GM12878 (cell line): ENCODE data around the gene ASIC3. TPM values are rescaled to one million over a fixed set of nuclear protein-coding genes. Genes with fewer than 3 reads are reported as not detected.

Source experiments
- ATAC-seq: fragments of 200-7000 bp; cut with Tn5 transposase; 3 replicates; pipeline ENCODE4 v1.9.1; 2020; ENCODE audit warnings: mild to moderate bottlenecking, moderate library complexity
- BruUV-seq: library from RNA; stranded (reverse); fragments of 400-500 nt; replicated peaks from 2 replicates; lab custom pipeline; 2021; lab: Mats Ljungman, UMichigan
- CTCF ChIA-PET: fragments of 300-600 bp; sonication (Branson Sonifier 250); formaldehyde crosslinking; extraction: SDS; loops from one replicate; lab custom pipeline; 2021; ENCODE audit warnings: inconsistent platforms; lab: Yijun Ruan, JAX
- POLR2A ChIA-PET: fragments of 350-600 bp; formaldehyde crosslinking; extraction: SDS; loops from one replicate; lab custom pipeline; 2021; ENCODE audit warnings: inconsistent platforms; lab: Charles Lee
- RAD21 ChIA-PET: fragments of 300-600 bp; sonication (Branson Sonifier 250); formaldehyde crosslinking; loops from one replicate; lab custom pipeline; 2023; ENCODE audit warnings: antibody characterized with exemption; ENCODE audit not compliant: unreplicated experiment; lab: Charles Lee
- SMC1A ChIA-PET: fragments of 300-600 bp; sonication (Branson Sonifier 250); formaldehyde crosslinking; loops from one replicate; lab custom pipeline; 2023; ENCODE audit not compliant: unreplicated experiment, uncharacterized antibody; lab: Charles Lee
- DNase-seq: peaks from one replicate; pipeline ENCODE4 v3.0.0-alpha.2; 2011; ENCODE audit warnings: low read depth, low spot score
- FAIRE-seq: peaks from 3 replicates; lab custom pipeline; 2011; peaks lifted over from hg19 to GRCh38; lab: Jason Lieb, UNC
- H2AFZ ChIP-seq: 2 replicates; pipeline ENCODE4 v1.6.0; 2011; ENCODE audit warnings: low read depth, low read length, control low read depth; ENCODE audit not compliant: control insufficient read depth
- H3K27ac ChIP-seq: 2 replicates; pipeline ENCODE4 v1.5.1; 2011; ENCODE audit warnings: control low read depth; ENCODE audit not compliant: control insufficient read depth, insufficient read depth
- H3K27me3 ChIP-seq, 2 experiments: replicated peaks in 1 of 2; 2 replicates each; pipeline versions ENCODE4 v1.6.0 to v1.6.1; 2011; ENCODE audit warnings: low read length in 1 of 2; ENCODE audit not compliant: control insufficient read depth in 2 of 2, insufficient read depth in 2 of 2
- H3K36me3 ChIP-seq, 2 experiments: 2 replicates each; pipeline ENCODE4 v1.5.1; 2011; ENCODE audit warnings: low read length in 1 of 2; ENCODE audit not compliant: control insufficient read depth in 2 of 2, insufficient read depth in 2 of 2
- H3K4me1 ChIP-seq: 2 replicates; pipeline ENCODE4 v1.6.1; 2011; ENCODE audit warnings: mild to moderate bottlenecking, low read length, moderate library complexity, mixed read lengths; ENCODE audit not compliant: control insufficient read depth, insufficient read depth
- H3K4me2 ChIP-seq: 2 replicates; pipeline ENCODE4 v1.6.0; 2011; ENCODE audit warnings: control low read depth; ENCODE audit not compliant: control insufficient read depth, insufficient read depth
- H3K4me3 ChIP-seq: fragments of 200-600 bp; sonication (generic); 2 replicates; pipeline ENCODE4 v1.5.1; 2016
- H3K79me2 ChIP-seq: 2 replicates; pipeline ENCODE4 v1.6.0; 2011; ENCODE audit warnings: low read length; ENCODE audit not compliant: control insufficient read depth, insufficient read depth
- H3K9ac ChIP-seq: 2 replicates; pipeline ENCODE4 v1.8.0; 2011; ENCODE audit warnings: low read length, control low read depth, mixed read lengths; ENCODE audit not compliant: control insufficient read depth, insufficient read depth
- H3K9me3 ChIP-seq: replicated peaks from 3 replicates; pipeline ENCODE4 v1.5.1; 2011; ENCODE audit warnings: mild to moderate bottlenecking, low read length; ENCODE audit not compliant: control insufficient read depth, insufficient read depth
- H4K20me1 ChIP-seq: 2 replicates; pipeline ENCODE4 v1.6.0; 2011; ENCODE audit not compliant: control insufficient read depth, insufficient read depth
- CEBPZ ChIP-seq: fragments of 150-350 bp; IDR thresholded peaks from 2 replicates; pipeline ENCODE4 v1.6.1; 2016; ENCODE audit warnings: low read depth, low read length
- CHD2 ChIP-seq: IDR thresholded peaks from 2 replicates; pipeline ENCODE4 v1.6.1; 2011; ENCODE audit warnings: low read depth, low read length, improper control_type of control experiment, borderline replicate concordance
- HDGF ChIP-seq: fragments of 450-650 bp; IDR thresholded peaks from 2 replicates; pipeline ENCODE4 v1.6.1; 2016; ENCODE audit warnings: antibody characterized with exemption
- JUNB ChIP-seq: IDR thresholded peaks from 2 replicates; pipeline ENCODE4 v1.6.1; 2016; ENCODE audit warnings: antibody characterized with exemption, mild to moderate bottlenecking
- MEF2B ChIP-seq: fragments of 450-650 bp; IDR thresholded peaks from 2 replicates; pipeline ENCODE4 v1.6.1; 2018; ENCODE audit warnings: mild to moderate bottlenecking, moderate library complexity; ENCODE audit not compliant: partially characterized antibody, poor library complexity, severe bottlenecking
- MTA2 ChIP-seq: fragments of 450-650 bp; IDR thresholded peaks from 2 replicates; pipeline ENCODE4 v1.6.1; 2016; ENCODE audit warnings: low read depth, mild to moderate bottlenecking, moderate library complexity
- POLR2AphosphoS2 ChIP-seq: IDR thresholded peaks from 2 replicates; pipeline ENCODE4 v1.6.1; 2011; ENCODE audit warnings: low read depth, mild to moderate bottlenecking, low read length, improper control_type of control experiment, moderate library complexity
- SMAD5 ChIP-seq: IDR thresholded peaks from 2 replicates; pipeline ENCODE4 v1.6.1; 2016; ENCODE audit warnings: antibody characterized with exemption, low read depth
- TAF1 ChIP-seq: IDR thresholded peaks from 2 replicates; pipeline ENCODE4 v1.6.1; 2011; ENCODE audit warnings: mild to moderate bottlenecking, low read depth, low read length, borderline replicate concordance
- ZBED1 ChIP-seq: IDR thresholded peaks from 2 replicates; pipeline ENCODE4 v1.6.1; 2016; ENCODE audit warnings: borderline replicate concordance
- WGBS: methylation state at CpG from one replicate; pipeline ENCODE4 v1.1.6; 2016; ENCODE audit warnings: low lambda C conversion rate; ENCODE audit not compliant: insufficient replicate concordance, insufficient coverage; ENCODE audit errors: missing lambda C conversion rate; 5-methylcytosine and 5-hydroxymethylcytosine counted together
- in situ Hi-C: fragments of 300-500 bp; cut with MboI; formaldehyde crosslinking; loops from 9 replicates; pipeline ENCODE4 v1.14.3; 2018; ENCODE audit warnings: mixed read lengths
- intact Hi-C: fragments of 100-400 bp; cut with micrococcal nuclease; formaldehyde crosslinking; loops from one replicate; pipeline ENCODE4 v1.14.2; 2022; ENCODE audit not compliant: unreplicated experiment
- polyA plus RNA-seq, 11 experiments: library from polyadenylated mRNA; depleted of rRNA in 4 of 11; unstranded in 6 of 11; stranded (reverse) in 5 of 11; fragments of >200 nt; fragmentation: Nextera tagmentation in 4 of 11; fragmentation: Illumina TruSeq in 1 of 11; extraction: Ambion mirVana in 4 of 11; extraction: Trizol in 1 of 11; gene quantifications; 1 replicate in 1 of 11; 2 replicates in 10 of 11; pipeline versions ENCODE4 v1.2.1 to v1.2.3, GENCODE V29; 2011 to 2016; ENCODE audit warnings: inconsistent platforms in 2 of 11, missing spikeins in 2 of 11, low read depth in 1 of 11
- total RNA-seq, 4 experiments: library from RNA; depleted of rRNA in 3 of 4; stranded (reverse); fragments of >200 nt in 3 of 4; fragmentation: Illumina TruSeq in 1 of 4; extraction: Trizol in 1 of 4; gene quantifications; 2 replicates each; pipeline versions ENCODE4 v1.2.1 to v1.2.3, GENCODE V29; 2013 to 2021
- TF ChIP-seq, protein P1 (sequence below): fragments of 450-650 bp; IDR thresholded peaks from 2 replicates; pipeline ENCODE4 v1.6.1; 2016; ENCODE audit warnings: mild to moderate bottlenecking, moderate library complexity, borderline replicate concordance
- TF ChIP-seq, protein P2 (sequence below): IDR thresholded peaks from 2 replicates; pipeline ENCODE4 v1.6.1; 2012; ENCODE audit warnings: low read depth, low read length, improper control_type of control experiment
- TF ChIP-seq, protein P3 (sequence below): fragments of 450-650 bp; IDR thresholded peaks from 2 replicates; pipeline ENCODE4 v1.6.1; 2016; ENCODE audit warnings: mild to moderate bottlenecking

The ASIC3 gene
- total and polyA plus RNA-seq, 10 of the 15 experiments (the other 5 are each of a cell fraction or from before 2014, with no cell fraction given): 0.07 to 1.0 (median 0.44) TPM; not detected in 4

- TF ChIP-seq TAF1 (no peak), ZBED1 (no peak), MEF2B (no peak), SMAD5 (no peak)
- TF ChIP-seq, protein P1, sequence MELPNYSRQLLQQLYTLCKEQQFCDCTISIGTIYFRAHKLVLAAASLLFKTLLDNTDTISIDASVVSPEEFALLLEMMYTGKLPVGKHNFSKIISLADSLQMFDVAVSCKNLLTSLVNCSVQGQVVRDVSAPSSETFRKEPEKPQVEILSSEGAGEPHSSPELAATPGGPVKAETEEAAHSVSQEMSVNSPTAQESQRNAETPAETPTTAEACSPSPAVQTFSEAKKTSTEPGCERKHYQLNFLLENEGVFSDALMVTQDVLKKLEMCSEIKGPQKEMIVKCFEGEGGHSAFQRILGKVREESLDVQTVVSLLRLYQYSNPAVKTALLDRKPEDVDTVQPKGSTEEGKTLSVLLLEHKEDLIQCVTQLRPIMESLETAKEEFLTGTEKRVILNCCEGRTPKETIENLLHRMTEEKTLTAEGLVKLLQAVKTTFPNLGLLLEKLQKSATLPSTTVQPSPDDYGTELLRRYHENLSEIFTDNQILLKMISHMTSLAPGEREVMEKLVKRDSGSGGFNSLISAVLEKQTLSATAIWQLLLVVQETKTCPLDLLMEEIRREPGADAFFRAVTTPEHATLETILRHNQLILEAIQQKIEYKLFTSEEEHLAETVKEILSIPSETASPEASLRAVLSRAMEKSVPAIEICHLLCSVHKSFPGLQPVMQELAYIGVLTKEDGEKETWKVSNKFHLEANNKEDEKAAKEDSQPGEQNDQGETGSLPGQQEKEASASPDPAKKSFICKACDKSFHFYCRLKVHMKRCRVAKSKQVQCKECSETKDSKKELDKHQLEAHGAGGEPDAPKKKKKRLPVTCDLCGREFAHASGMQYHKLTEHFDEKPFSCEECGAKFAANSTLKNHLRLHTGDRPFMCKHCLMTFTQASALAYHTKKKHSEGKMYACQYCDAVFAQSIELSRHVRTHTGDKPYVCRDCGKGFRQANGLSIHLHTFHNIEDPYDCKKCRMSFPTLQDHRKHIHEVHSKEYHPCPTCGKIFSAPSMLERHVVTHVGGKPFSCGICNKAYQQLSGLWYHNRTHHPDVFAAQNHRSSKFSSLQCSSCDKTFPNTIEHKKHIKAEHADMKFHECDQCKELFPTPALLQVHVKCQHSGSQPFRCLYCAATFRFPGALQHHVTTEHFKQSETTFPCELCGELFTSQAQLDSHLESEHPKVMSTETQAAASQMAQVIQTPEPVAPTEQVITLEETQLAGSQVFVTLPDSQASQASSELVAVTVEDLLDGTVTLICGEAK: no peak
Observed at GRCh38 chr7:151001546-151001945, 46.8 kb upstream of the ASIC3 start (continued).

GRCh38 chr7:151003572-151003971, 44.8 kb upstream of the ASIC3 start:
- H3K27ac ChIP-seq: no peak overlapping the region
- H4K20me1 ChIP-seq: no peaks in the 10 kb centered on the region
- ChIA-PET SMC1A (no interaction called here), CTCF (interaction anchor here (1.5 kb wide), 1 partner anchor 9 kb away, joined by 4 read pairs; no protein-coding TSS in a partner anchor), RAD21 (no interaction called here), POLR2A (no interaction called here)
- no peaks in the 10 kb centered on the region for H3K27me3 ChIP-seq
- DNase-seq (no peak), FAIRE-seq (no peak), ATAC-seq (no peak)
- H3K79me2 ChIP-seq: no peaks in the 10 kb centered on the region
- in situ Hi-C loops: no loop called here
- H3K9ac ChIP-seq: no peak overlapping the region
- intact Hi-C loops: no loop called here
- no peak overlapping the region for H3K4me2 ChIP-seq
- H3K4me1 ChIP-seq: no peaks in the 10 kb centered on the region
- no peaks in the 10 kb centered on the region for H3K36me3 ChIP-seq
- no peak overlapping the region for H2AFZ ChIP-seq
- WGBS: 66% methylated on average over 12 of the region's 12 CpGs
- no peaks in the 10 kb centered on the region for H3K9me3 ChIP-seq
- no peak overlapping the region for H3K4me3 ChIP-seq
- no TSS peak for BruUV-seq
- TF ChIP-seq ZBED1 (no peak), CHD2 (no peak), CEBPZ (no peak), POLR2AphosphoS2 (no peak), TAF1 (no peak), HDGF (no peak), JUNB (no peak), MTA2 (no peak)
- TF ChIP-seq, protein P2, sequence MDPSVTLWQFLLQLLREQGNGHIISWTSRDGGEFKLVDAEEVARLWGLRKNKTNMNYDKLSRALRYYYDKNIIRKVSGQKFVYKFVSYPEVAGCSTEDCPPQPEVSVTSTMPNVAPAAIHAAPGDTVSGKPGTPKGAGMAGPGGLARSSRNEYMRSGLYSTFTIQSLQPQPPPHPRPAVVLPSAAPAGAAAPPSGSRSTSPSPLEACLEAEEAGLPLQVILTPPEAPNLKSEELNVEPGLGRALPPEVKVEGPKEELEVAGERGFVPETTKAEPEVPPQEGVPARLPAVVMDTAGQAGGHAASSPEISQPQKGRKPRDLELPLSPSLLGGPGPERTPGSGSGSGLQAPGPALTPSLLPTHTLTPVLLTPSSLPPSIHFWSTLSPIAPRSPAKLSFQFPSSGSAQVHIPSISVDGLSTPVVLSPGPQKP: no peak
- TF ChIP-seq, protein P3, sequence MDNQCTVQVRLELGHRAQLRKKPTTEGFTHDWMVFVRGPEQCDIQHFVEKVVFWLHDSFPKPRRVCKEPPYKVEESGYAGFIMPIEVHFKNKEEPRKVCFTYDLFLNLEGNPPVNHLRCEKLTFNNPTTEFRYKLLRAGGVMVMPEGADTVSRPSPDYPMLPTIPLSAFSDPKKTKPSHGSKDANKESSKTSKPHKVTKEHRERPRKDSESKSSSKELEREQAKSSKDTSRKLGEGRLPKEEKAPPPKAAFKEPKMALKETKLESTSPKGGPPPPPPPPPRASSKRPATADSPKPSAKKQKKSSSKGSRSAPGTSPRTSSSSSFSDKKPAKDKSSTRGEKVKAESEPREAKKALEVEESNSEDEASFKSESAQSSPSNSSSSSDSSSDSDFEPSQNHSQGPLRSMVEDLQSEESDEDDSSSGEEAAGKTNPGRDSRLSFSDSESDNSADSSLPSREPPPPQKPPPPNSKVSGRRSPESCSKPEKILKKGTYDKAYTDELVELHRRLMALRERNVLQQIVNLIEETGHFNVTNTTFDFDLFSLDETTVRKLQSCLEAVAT: no peak
